K562 (cell line): Measurements from ENCODE around the gene GPATCH4. TPM values are rescaled to one million over a fixed set of nuclear protein-coding genes. Genes with fewer than 3 reads are reported as not detected.
"Not testable (repeated sequence)": the region's sequence is repeated elsewhere in the genome, so short reads cannot be mapped to it uniquely, and the experiment has no call there.

Experiments
- ATAC-seq: fragments of 200-7000 bp; cut with Tn5 transposase; 3 replicates; pipeline ENCODE4 v1.9.1; 2020; ENCODE audit warnings: moderate library complexity
- BruUV-seq: library from RNA; stranded (reverse); fragments of 400-500 nt; replicated peaks from 2 replicates; lab custom pipeline; 2021; lab: Mats Ljungman, UMichigan
- CTCF ChIA-PET: fragments of 300-600 bp; formaldehyde crosslinking; extraction: SDS; loops from one replicate; lab custom pipeline; 2021; ENCODE audit warnings: low intra/inter-chr PET ratio; lab: Yijun Ruan, JAX
- POLR2A ChIA-PET: fragments of 300-600, 350-650 bp; sonication (Branson Sonifier 250); formaldehyde crosslinking; extraction: SDS; loops from one replicate; lab custom pipeline; 2021; ENCODE audit warnings: antibody characterized with exemption, inconsistent platforms; lab: Yijun Ruan, JAX
- DNase-seq, 4 experiments: peaks; one replicate each; pipeline versions ENCODE4 v3.0.0 to v3.0.0-alpha.2; 2011 to 2018; ENCODE audit warnings: low spot score in 3 of 4, mixed read lengths in 3 of 4; ENCODE audit errors: extremely low read depth in 1 of 4
- FAIRE-seq: peaks from 2 replicates; lab custom pipeline; 2011; peaks lifted over from hg19 to GRCh38; lab: Jason Lieb, UNC
- H2AFZ ChIP-seq: 2 replicates; pipeline ENCODE4 v1.6.0; 2011; ENCODE audit warnings: low read depth, low read length, control low read depth, inconsistent platforms
- H3K27ac ChIP-seq: fragments of 200-600 bp; 3 replicates; pipeline ENCODE4 v1.8.0; 2011; ENCODE audit warnings: low read depth, mild to moderate bottlenecking, control low read depth, inconsistent platforms, low read length, moderate library complexity, mixed read lengths; ENCODE audit errors: extremely low read depth
- H3K27me3 ChIP-seq, 2 experiments: fragments of 300-600 bp in 1 of 2; 2 replicates in 1 of 2; 3 replicates in 1 of 2; pipeline versions ENCODE4 v1.6.0 to v1.8.0; 2011; ENCODE audit warnings: inconsistent platforms in 2 of 2, low read length in 2 of 2, mild to moderate bottlenecking in 1 of 2, mixed read lengths in 1 of 2, moderate library complexity in 1 of 2; ENCODE audit not compliant: control insufficient read depth in 2 of 2, insufficient read depth in 2 of 2
- H3K36me3 ChIP-seq: fragments of 300-600 bp; 3 replicates; pipeline ENCODE4 v1.8.0; 2011; ENCODE audit warnings: mild to moderate bottlenecking, low read length, inconsistent platforms; ENCODE audit not compliant: control insufficient read depth, insufficient read depth
- H3K4me1 ChIP-seq, 2 experiments: fragments of 200-600 bp in 1 of 2; replicated peaks in 1 of 2; 2 replicates in 1 of 2; 3 replicates in 1 of 2; pipeline versions ENCODE4 v1.5.1 to v1.8.0; 2011; ENCODE audit warnings: inconsistent platforms in 2 of 2, low read length in 2 of 2, mild to moderate bottlenecking in 1 of 2, mixed read lengths in 1 of 2, moderate library complexity in 1 of 2; ENCODE audit not compliant: control insufficient read depth in 2 of 2, insufficient read depth in 2 of 2
- H3K4me2 ChIP-seq: 2 replicates; pipeline ENCODE4 v1.6.1; 2011; ENCODE audit warnings: low read length, control low read depth, inconsistent platforms, mixed read lengths; ENCODE audit not compliant: insufficient read depth
- H3K4me3 ChIP-seq: fragments of 200-600 bp; sonication (generic), shearing (Covaris generic); 2 replicates; pipeline ENCODE4 v1.5.1; 2016; ENCODE audit warnings: control low read depth, inconsistent platforms
- H3K79me2 ChIP-seq: fragments of 200-600 bp; 3 replicates; pipeline ENCODE4 v1.8.0; 2011; ENCODE audit warnings: low read length, inconsistent platforms; ENCODE audit not compliant: control insufficient read depth, insufficient read depth
- H3K9ac ChIP-seq, 2 experiments: 2 replicates each; pipeline versions ENCODE4 v1.6.0 to v1.6.1; 2011; ENCODE audit warnings: low read depth in 2 of 2, low read length in 2 of 2, control low read depth in 1 of 2, inconsistent platforms in 1 of 2, mild to moderate bottlenecking in 1 of 2, mixed read lengths in 1 of 2; ENCODE audit not compliant: insufficient read depth in 1 of 2
- H3K9me1 ChIP-seq: one replicate; pipeline ENCODE4 v1.6.0; 2011; ENCODE audit warnings: inconsistent platforms, mild to moderate bottlenecking, low read length, moderate library complexity; ENCODE audit not compliant: control insufficient read depth, insufficient read depth
- H3K9me3 ChIP-seq: replicated peaks from 2 replicates; pipeline ENCODE4 v1.5.1; 2011; ENCODE audit warnings: low read depth, low read length, inconsistent platforms; ENCODE audit not compliant: control insufficient read depth, insufficient read depth
- H4K20me1 ChIP-seq: replicated peaks from 2 replicates; pipeline ENCODE4 v1.6.1; 2011; ENCODE audit warnings: low read length, inconsistent platforms, mixed read lengths; ENCODE audit not compliant: control insufficient read depth, insufficient read depth
- ARID2 ChIP-seq: fragments of 450-650 bp; IDR thresholded peaks from 2 replicates; pipeline ENCODE4 v1.6.1; 2017; ENCODE audit warnings: antibody characterized with exemption, mild to moderate bottlenecking
- BCOR ChIP-seq: fragments of 450-650 bp; IDR thresholded peaks from 2 replicates; pipeline ENCODE4 v1.6.1; 2016
- HLTF ChIP-seq: fragments of 450-650 bp; IDR thresholded peaks from 2 replicates; pipeline ENCODE4 v1.6.1; 2016
- NRF1 ChIP-seq, 2 experiments: fragments of 450-650 bp; IDR thresholded peaks in 1 of 2; conservative IDR thresholded peaks in 1 of 2; 2 replicates each; pipeline ENCODE4 v1.6.1; 2014; ENCODE audit warnings: mild to moderate bottlenecking in 2 of 2
- POLR2AphosphoS5 ChIP-seq: IDR thresholded peaks from 2 replicates; pipeline ENCODE4 v1.6.1; 2011; ENCODE audit warnings: mild to moderate bottlenecking, low read depth, low read length, moderate library complexity; ENCODE audit not compliant: control insufficient read depth, insufficient read depth
- SMARCC2 ChIP-seq: fragments of 450-650 bp; IDR thresholded peaks from 2 replicates; pipeline ENCODE4 v1.6.1; 2017; ENCODE audit warnings: antibody characterized with exemption, moderate library complexity, mild to moderate bottlenecking, low read depth
- SMARCE1 ChIP-seq: fragments of 450-650 bp; IDR thresholded peaks from 2 replicates; pipeline ENCODE4 v1.7.1; 2016; ENCODE audit warnings: mild to moderate bottlenecking
- ZNF384 ChIP-seq: IDR thresholded peaks from 2 replicates; pipeline ENCODE4 v1.6.1; 2012; ENCODE audit warnings: low read depth, low read length, improper control_type of control experiment
- WGBS: fragments of 100-300 bp; shearing (Covaris generic); methylation state at CpG from one replicate; pipeline ENCODE4 v1.1.6; 2016; ENCODE audit warnings: low coverage, mixed read lengths; ENCODE audit not compliant: insufficient coverage; ENCODE audit errors: missing lambda C conversion rate; 5-methylcytosine and 5-hydroxymethylcytosine counted together
- in situ Hi-C: fragments of 300-500 bp; cut with MboI; formaldehyde crosslinking; loops from 4 replicates; pipeline ENCODE4 v1.15.0; 2018; ENCODE audit warnings: inconsistent platforms, mixed read lengths
- intact Hi-C: fragments of 100-400 bp; cut with micrococcal nuclease; formaldehyde crosslinking; loops from 2 replicates; pipeline ENCODE4 v1.14.2; 2022
- polyA plus RNA-seq, 8 experiments: library from polyadenylated mRNA; depleted of rRNA in 4 of 8; stranded (reverse) in 5 of 8; unstranded in 3 of 8; fragments of >200 nt; fragmentation: Nextera tagmentation in 2 of 8; fragmentation: Illumina TruSeq in 1 of 8; extraction: Ambion mirVana in 2 of 8; extraction: Trizol in 1 of 8; gene quantifications; 2 replicates each; pipeline versions ENCODE4 v1.2.1 to v1.2.3, GENCODE V29; 2011 to 2014; ENCODE audit warnings: inconsistent platforms in 1 of 8, missing spikeins in 1 of 8
- total RNA-seq, 7 experiments: library from RNA; depleted of rRNA in 6 of 7; stranded (reverse); fragments of >200 nt in 6 of 7; fragmentation: Illumina TruSeq in 2 of 7; extraction: Trizol in 2 of 7; gene quantifications; 2 replicates each; pipeline versions ENCODE4 v1.2.1 to v1.2.3, GENCODE V29; 2011 to 2021; ENCODE audit warnings: low replicate concordance in 1 of 7
- TF ChIP-seq, protein P1 (sequence below), 3 experiments: IDR thresholded peaks in 2 of 3; conservative IDR thresholded peaks in 1 of 3; 2 replicates each; pipeline ENCODE4 v1.5.1; 2011 to 2012; ENCODE audit warnings: low read length in 3 of 3, mild to moderate bottlenecking in 3 of 3, control low read depth in 2 of 3, improper control_type of control experiment in 1 of 3, inconsistent platforms in 1 of 3, low read depth in 1 of 3, mixed read lengths in 1 of 3, moderate library complexity in 1 of 3; ENCODE audit not compliant: insufficient read depth in 2 of 3
- TF ChIP-seq, protein P2 (sequence below), 2 experiments: fragments of 450-650 bp; IDR thresholded peaks; 2 replicates each; pipeline ENCODE4 v1.6.1; 2016

The GPATCH4 gene
- total and polyA plus RNA-seq, 9 of the 15 experiments (the other 6 are each of a cell fraction or from before 2014, with no cell fraction given): 43.7 to 105 (median 76.5) TPM

DNA sequence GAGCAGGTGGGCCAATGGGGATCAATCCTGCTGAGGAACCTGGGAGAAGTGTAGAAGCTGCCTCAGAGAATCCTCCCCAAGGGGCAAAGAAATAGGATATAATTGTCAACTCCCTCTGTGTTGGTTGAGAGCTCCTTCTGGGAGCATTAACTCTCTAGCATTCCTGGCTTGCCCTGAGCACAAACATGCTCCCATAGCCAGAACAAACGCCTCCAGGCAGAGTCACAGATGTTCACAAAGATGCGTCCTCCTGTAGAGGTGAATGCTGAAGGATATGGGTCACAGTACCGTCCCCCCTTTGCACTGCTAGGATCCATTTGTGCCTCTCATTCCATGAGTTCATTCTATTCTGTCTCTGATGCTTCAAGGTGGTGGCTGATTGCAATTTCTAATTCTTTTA, 31.1 kb upstream of the GPATCH4 start (continued):
- TF ChIP-seq NRF1 (conservative IDR thresholded peaks at IDR 0.05 in 1 of 2, IDR thresholded peaks at IDR 0.05 in 1 of 2) (no peak), POLR2AphosphoS5 (no peak)
- TF ChIP-seq, all 486 proteins: peak for 0

DNA sequence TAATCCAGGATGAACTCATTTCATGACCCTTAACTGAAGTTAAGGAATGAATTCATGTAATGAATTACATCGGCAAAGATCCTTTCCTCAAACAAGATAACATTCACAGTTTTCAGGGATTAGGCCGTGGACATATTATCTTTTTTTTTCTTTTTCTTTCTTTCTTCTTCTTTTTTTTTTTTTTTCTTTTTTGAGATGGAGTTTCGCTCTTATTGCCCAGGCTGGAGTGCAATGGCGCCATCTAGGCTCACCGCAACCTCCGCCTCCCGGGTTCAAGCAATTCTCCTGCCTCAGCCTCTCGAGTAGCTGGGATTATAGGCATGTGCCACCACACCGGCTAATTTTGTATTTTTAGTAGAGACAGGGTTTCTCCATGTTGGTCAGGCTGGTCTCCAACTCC, 29.9 kb upstream of the GPATCH4 start:
- H3K4me2 ChIP-seq, BruUV-seq, ATAC-seq, FAIRE-seq, H3K9me3 ChIP-seq, CTCF ChIA-PET, in situ Hi-C loops, H4K20me1 ChIP-seq, DNase-seq, intact Hi-C loops, H3K36me3 ChIP-seq, H3K9me1 ChIP-seq, H3K27ac ChIP-seq, H3K4me3 ChIP-seq, H3K9ac ChIP-seq, H3K79me2 ChIP-seq, H2AFZ ChIP-seq, H3K4me1 ChIP-seq: not testable (repeated sequence)
- POLR2A ChIA-PET: interaction anchor here (0.6 to 3.3 kb wide), 4 partner anchors 9 to 85 kb away, joined by 3 to 21 read pairs (median 4); partner anchors contain the start of gene HAPLN2
- peaks cover 20% of the 10 kb centered on the region in 2 experiments; a peak in 4 of 5 replicates for H3K27me3 ChIP-seq
- WGBS: 4% methylated on average over 3 of the region's 9 CpGs
- TF ChIP-seq, protein P1, sequence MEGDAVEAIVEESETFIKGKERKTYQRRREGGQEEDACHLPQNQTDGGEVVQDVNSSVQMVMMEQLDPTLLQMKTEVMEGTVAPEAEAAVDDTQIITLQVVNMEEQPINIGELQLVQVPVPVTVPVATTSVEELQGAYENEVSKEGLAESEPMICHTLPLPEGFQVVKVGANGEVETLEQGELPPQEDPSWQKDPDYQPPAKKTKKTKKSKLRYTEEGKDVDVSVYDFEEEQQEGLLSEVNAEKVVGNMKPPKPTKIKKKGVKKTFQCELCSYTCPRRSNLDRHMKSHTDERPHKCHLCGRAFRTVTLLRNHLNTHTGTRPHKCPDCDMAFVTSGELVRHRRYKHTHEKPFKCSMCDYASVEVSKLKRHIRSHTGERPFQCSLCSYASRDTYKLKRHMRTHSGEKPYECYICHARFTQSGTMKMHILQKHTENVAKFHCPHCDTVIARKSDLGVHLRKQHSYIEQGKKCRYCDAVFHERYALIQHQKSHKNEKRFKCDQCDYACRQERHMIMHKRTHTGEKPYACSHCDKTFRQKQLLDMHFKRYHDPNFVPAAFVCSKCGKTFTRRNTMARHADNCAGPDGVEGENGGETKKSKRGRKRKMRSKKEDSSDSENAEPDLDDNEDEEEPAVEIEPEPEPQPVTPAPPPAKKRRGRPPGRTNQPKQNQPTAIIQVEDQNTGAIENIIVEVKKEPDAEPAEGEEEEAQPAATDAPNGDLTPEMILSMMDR (IDR thresholded peaks at IDR 0.05 in 2 of 3, conservative IDR thresholded peaks at IDR 0.05 in 1 of 3; ENCODE audit: insufficient read depth in 2 of 3, low read depth in 1 of 3, low read length in 3 of 3): peak in 1 of 3 experiments; percentile 17; a peak in 1 of 6 replicates
- 0 out of 2 replicates have a peak, but pooled peaks have one; percentile 26 for TF ChIP-seq SMARCC2
- TF ChIP-seq SMARCE1: 0 out of 2 replicates have a peak, but pooled peaks have one; percentile 23
- TF ChIP-seq ARID2: 0 out of 2 replicates have a peak, but pooled peaks have one; percentile 21
- TF ChIP-seq, protein P2, sequence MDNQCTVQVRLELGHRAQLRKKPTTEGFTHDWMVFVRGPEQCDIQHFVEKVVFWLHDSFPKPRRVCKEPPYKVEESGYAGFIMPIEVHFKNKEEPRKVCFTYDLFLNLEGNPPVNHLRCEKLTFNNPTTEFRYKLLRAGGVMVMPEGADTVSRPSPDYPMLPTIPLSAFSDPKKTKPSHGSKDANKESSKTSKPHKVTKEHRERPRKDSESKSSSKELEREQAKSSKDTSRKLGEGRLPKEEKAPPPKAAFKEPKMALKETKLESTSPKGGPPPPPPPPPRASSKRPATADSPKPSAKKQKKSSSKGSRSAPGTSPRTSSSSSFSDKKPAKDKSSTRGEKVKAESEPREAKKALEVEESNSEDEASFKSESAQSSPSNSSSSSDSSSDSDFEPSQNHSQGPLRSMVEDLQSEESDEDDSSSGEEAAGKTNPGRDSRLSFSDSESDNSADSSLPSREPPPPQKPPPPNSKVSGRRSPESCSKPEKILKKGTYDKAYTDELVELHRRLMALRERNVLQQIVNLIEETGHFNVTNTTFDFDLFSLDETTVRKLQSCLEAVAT (IDR thresholded peaks at IDR 0.05): 0 out of 4 replicates have a peak, but pooled peaks of 1 of the 2 experiments have one; percentile 19
- peak; percentile 22; the same call in 1 of the 2 replicates for TF ChIP-seq HLTF
- peak; percentile 5; the same call in 1 of the 2 replicates for TF ChIP-seq ZNF384
- 0 out of 2 replicates have a peak, but pooled peaks have one; percentile 20 for TF ChIP-seq BCOR
